HepG2 (cell line): ENCODE measurements around the gene PIP5KL1. TPM values are rescaled to one million over a fixed set of nuclear protein-coding genes. Genes with fewer than 3 reads are reported as not detected.
A peak's percentile ranks its signal among the peaks of the same experiment; 100 is the strongest.

Experiments
- AKAP8 ChIP-seq: sonication (generic); formaldehyde crosslinking; IDR thresholded peaks from 2 replicates; pipeline ENCODE4 v1.5.1; 2020; ENCODE audit warnings: mild to moderate bottlenecking, missing genetic modification reagents
- CCDC6 ChIP-seq: sonication (generic); formaldehyde crosslinking; IDR thresholded peaks from 2 replicates; pipeline ENCODE4 v1.8.1; 2022; ENCODE audit warnings: mild to moderate bottlenecking, missing genetic modification reagents, moderate library complexity
- CENPBD1 ChIP-seq: sonication (generic); formaldehyde crosslinking; IDR thresholded peaks from 2 replicates; pipeline ENCODE4 v1.8.0; 2022; ENCODE audit warnings: missing genetic modification reagents, low read depth, mild to moderate bottlenecking, borderline replicate concordance
- CHD4 ChIP-seq: fragments of 200-600 bp; sonication (generic); IDR thresholded peaks from 2 replicates; pipeline ENCODE4 v1.7.0; 2017; ENCODE audit warnings: mild to moderate bottlenecking, low read length, borderline replicate concordance
- FOXA3 ChIP-seq: IDR thresholded peaks from 2 replicates; pipeline ENCODE4 v1.6.1; 2016; ENCODE audit warnings: missing genetic modification reagents, missing compliant biosample characterization
- MATR3 ChIP-seq: sonication (generic); formaldehyde crosslinking; IDR thresholded peaks from 2 replicates; pipeline ENCODE4 v1.4.0; 2020; ENCODE audit warnings: missing genetic modification reagents
- MAX ChIP-seq: IDR thresholded peaks from 2 replicates; pipeline ENCODE4 v1.6.1; 2012; ENCODE audit warnings: inconsistent platforms
- NCOA2 ChIP-seq: sonication (generic); formaldehyde crosslinking; IDR thresholded peaks from 2 replicates; pipeline ENCODE4 v1.8.0; 2022; ENCODE audit warnings: inconsistent platforms
- NFATC3 ChIP-seq: sonication (generic); formaldehyde crosslinking; IDR thresholded peaks from 2 replicates; pipeline ENCODE4 v1.5.1; 2020; ENCODE audit warnings: mild to moderate bottlenecking, missing genetic modification reagents
- NFYB ChIP-seq: sonication (generic); formaldehyde crosslinking; IDR thresholded peaks from 2 replicates; pipeline ENCODE4 v1.4.0; 2020; ENCODE audit warnings: missing genetic modification reagents
- ZIK1 ChIP-seq: sonication (generic); formaldehyde crosslinking; IDR thresholded peaks from 2 replicates; pipeline ENCODE4 v1.5.0; 2020; ENCODE audit warnings: mild to moderate bottlenecking, low read depth, missing genetic modification reagents, borderline replicate concordance
- ZKSCAN5 ChIP-seq: sonication (generic); formaldehyde crosslinking; IDR thresholded peaks from 2 replicates; pipeline ENCODE4 v1.5.1; 2020; ENCODE audit warnings: mild to moderate bottlenecking, missing genetic modification reagents
- ZNF33A ChIP-seq: sonication (generic); formaldehyde crosslinking; IDR thresholded peaks from 2 replicates; pipeline ENCODE4 v1.5.1; 2020; ENCODE audit warnings: missing genetic modification reagents, mild to moderate bottlenecking, moderate library complexity, borderline replicate concordance
- ZNF343 ChIP-seq: sonication (generic); formaldehyde crosslinking; IDR thresholded peaks from 2 replicates; pipeline ENCODE4 v1.4.0; 2020; ENCODE audit warnings: mild to moderate bottlenecking, missing genetic modification reagents
- ZNF510 ChIP-seq: sonication (generic); formaldehyde crosslinking; IDR thresholded peaks from 2 replicates; pipeline ENCODE4 v1.4.0; 2020; ENCODE audit warnings: low read depth, mild to moderate bottlenecking, missing genetic modification reagents
- ZNF646 ChIP-seq: sonication (generic); formaldehyde crosslinking; IDR thresholded peaks from 2 replicates; pipeline ENCODE4 v1.9.0; 2021; ENCODE audit warnings: mild to moderate bottlenecking, missing genetic modification reagents
- polyA plus RNA-seq, 8 experiments: library from polyadenylated mRNA; depleted of rRNA in 3 of 8; stranded (reverse) in 7 of 8; unstranded in 1 of 8; fragments of >200 nt; fragmentation: Illumina TruSeq in 4 of 8; extraction: Trizol in 4 of 8; gene quantifications; 2 replicates each; pipeline versions ENCODE4 v1.2.1 to v1.2.3, GENCODE V29; 2011 to 2016; ENCODE audit warnings: low read depth in 4 of 8, missing spikeins in 1 of 8, mixed read lengths in 1 of 8; ENCODE audit not compliant: insufficient read depth in 1 of 8
- total RNA-seq, 5 experiments: library from RNA; depleted of rRNA; stranded (reverse); fragments of >200 nt; fragmentation: Illumina TruSeq; extraction: Trizol; gene quantifications; 2 replicates each; pipeline ENCODE4 v1.2.3, GENCODE V29; 2016; ENCODE audit warnings: low read depth in 1 of 5

The PIP5KL1 gene
- total and polyA plus RNA-seq, 2 of the 13 experiments (the other 11 are each of a cell fraction or from before 2014, with no cell fraction given): 0.20 to 0.49 TPM

- TF ChIP-seq ZNF33A (CRISPR knock-in tag): no peak
- no peak for TF ChIP-seq NCOA2 (CRISPR knock-in tag)
- 0 out of 2 replicates have a peak, but pooled peaks have one; percentile 28 for TF ChIP-seq AKAP8
- TF ChIP-seq CENPBD1 (CRISPR knock-in tag): no peak
- TF ChIP-seq ZNF646 (CRISPR knock-in tag): no peak
- no peak for TF ChIP-seq NFATC3 (CRISPR knock-in tag)
- TF ChIP-seq ZNF343: 0 out of 2 replicates have a peak, but pooled peaks have one; percentile 8
- TF ChIP-seq ZIK1 (CRISPR knock-in tag): no peak
- no peak for TF ChIP-seq MATR3 (CRISPR knock-in tag)
- no peak for TF ChIP-seq ZKSCAN5 (CRISPR knock-in tag)
- TF ChIP-seq CCDC6: peak; percentile 13; the same call in 1 of the 2 replicates
- TF ChIP-seq MAX: peak; percentile 63
- no peak for TF ChIP-seq ZNF510 (CRISPR knock-in tag)
- peak; percentile 54 for TF ChIP-seq FOXA3 (CRISPR knock-in tag)
- no peak; the same call in 1 of the 2 replicates for TF ChIP-seq CHD4
- TF ChIP-seq NFYB (CRISPR knock-in tag): no peak
Observed at GRCh38 chr9:127898433-127899127, 32.0 kb downstream of the PIP5KL1 start (continued).
